Measurements from ENCODE around the gene TLE3.

DNA sequence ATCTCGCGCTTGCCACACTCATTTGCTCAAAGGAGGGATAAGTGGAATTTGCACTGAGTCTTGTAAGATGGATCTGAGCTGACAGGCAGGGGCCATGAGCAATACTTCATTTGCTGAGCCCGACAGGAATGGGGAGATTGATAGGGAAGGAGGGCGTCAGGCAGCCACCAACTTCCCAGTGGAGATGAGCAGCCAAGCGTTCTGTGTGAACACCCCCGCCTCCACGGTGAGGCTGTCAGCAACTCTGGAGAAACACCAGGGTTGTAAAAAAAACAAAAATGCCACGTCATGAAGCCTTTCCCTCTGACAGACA is 36.8 kb downstream of the TLE3 start:
- TF ChIP-seq, protein P1, sequence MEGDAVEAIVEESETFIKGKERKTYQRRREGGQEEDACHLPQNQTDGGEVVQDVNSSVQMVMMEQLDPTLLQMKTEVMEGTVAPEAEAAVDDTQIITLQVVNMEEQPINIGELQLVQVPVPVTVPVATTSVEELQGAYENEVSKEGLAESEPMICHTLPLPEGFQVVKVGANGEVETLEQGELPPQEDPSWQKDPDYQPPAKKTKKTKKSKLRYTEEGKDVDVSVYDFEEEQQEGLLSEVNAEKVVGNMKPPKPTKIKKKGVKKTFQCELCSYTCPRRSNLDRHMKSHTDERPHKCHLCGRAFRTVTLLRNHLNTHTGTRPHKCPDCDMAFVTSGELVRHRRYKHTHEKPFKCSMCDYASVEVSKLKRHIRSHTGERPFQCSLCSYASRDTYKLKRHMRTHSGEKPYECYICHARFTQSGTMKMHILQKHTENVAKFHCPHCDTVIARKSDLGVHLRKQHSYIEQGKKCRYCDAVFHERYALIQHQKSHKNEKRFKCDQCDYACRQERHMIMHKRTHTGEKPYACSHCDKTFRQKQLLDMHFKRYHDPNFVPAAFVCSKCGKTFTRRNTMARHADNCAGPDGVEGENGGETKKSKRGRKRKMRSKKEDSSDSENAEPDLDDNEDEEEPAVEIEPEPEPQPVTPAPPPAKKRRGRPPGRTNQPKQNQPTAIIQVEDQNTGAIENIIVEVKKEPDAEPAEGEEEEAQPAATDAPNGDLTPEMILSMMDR (conservative IDR thresholded peaks at IDR 0.05 in 1 of 2, IDR thresholded peaks at IDR 0.05 in 1 of 2; ENCODE audit: low read depth in 1 of 2, low read length in 2 of 2): no peak
- TF ChIP-seq EZH2 (IDR thresholded peaks at IDR 0.05; ENCODE audit: low read length, missing control alignments): no peak

Measured in fibroblast of lung (primary cell).